Fibroblast of peridontal ligament (primary cell): ENCODE data around the gene PARN.

ENCODE experiments used
- DNase-seq: peaks from one replicate; pipeline ENCODE4 v3.0.0-alpha.2; 2010; ENCODE audit errors: extremely low read depth

Gene PARN

GRCh38 chr16:14499110-14499509 is 130.9 kb downstream of the PARN start:
- no peak for DNase-seq

GRCh38 chr16:14497245-14498082 is 132.6 kb downstream of the PARN start:
- no peak for DNase-seq

DNA sequence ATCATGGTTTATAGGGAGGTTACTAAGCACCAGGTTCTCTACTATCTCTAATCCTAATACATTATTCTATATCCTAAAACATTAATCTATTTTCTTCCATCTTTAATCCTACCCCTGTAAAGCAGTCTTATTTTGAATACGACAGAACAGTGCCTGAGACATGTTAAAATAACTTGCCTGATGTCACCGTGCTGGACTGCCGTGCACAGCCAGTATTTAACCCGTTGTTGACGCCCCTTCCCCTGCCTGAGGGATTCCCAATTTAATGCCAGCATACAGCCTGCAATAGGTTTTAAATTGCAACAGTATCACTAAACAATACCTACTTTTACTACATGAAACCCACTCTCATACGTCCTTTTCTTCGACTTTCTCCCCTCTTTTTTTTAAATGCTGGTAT is 133.3 kb downstream of the PARN start:
- DNase-seq: no peak

DNA sequence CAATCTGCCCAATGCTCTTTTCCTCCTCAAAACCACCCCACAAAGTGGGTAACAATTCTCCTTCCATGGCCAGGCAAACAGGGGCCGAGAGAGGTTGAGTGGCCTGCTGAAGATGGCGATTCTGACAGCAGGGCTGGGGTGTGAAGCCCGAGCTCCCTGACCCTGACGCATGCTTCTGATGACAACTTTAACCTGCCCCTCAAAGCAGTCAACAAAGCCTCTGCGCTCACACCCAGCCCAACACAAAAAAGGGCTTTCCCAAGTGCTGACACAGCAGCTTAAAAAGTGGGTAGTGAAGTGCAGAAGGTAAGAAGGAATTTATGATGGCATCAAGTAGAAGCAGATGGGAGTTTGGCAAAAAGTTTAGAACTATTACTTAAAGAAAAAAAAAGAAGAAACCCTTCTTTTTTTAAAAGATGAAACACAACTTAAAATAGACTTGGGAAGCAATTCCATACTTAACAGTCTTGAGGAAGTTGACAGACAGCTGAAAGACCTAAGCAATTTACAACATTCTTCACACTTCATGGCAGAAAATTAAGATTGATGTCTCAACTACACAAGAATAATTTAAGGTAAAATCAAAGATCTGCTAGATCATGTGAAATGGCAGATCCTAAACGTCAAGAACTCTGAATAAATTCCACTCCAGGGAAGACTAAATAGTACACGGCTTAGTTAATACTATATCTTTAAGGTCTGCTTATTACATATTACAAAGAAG is 133.9 kb downstream of the PARN start:
- no peak for DNase-seq

- DNase-seq: no peak
These were observed 134.6 kb downstream of the PARN start for GRCh38 chr16:14495213-14496046.

DNA sequence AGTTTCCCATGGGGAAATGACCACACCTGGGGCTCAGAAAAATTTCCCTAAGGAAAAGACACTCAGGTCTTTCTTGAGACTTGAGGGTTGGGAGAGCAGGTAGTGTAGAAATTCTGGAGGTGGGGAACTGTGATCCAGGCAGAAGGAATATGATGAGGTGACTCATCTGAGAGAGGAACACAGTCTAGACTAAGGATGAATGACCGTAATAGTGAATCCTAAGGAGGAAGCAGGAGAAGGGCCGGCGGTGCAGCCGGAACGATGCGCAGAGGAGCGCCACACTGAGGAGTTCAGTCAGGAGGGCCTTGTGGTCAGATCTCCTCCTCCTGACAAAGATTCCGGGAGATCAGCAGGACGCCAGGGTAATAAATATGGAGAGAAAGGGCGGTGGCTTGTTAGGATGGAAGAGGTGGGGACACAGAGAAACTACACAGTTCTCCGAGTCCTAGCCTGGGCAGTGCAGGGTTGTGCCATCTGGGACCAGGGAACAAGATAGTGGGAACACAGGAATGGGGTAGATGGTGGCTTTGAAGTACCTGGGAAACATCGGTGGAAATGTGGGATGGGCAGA is 135.6 kb downstream of the PARN start:
- DNase-seq: no peak

DNA sequence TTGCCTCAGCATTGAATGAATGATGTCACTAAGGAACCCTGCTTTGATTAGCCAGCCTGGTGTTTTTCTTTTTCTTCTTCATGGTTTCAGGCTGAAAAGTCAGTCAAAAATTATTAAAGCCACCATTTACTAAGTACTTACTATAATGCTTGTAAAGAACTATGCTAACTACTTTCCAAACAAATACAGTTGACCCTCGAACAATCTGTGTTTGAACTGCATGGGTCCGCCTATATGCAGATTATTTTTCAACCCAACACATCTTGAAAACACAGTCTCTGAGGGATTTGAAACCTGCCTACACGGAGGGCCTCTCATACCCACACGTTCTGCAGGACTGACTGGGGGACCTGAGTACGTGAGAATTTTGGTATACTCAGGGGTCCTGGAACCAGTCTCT is 136.3 kb downstream of the PARN start:
- no peak for DNase-seq

DNA sequence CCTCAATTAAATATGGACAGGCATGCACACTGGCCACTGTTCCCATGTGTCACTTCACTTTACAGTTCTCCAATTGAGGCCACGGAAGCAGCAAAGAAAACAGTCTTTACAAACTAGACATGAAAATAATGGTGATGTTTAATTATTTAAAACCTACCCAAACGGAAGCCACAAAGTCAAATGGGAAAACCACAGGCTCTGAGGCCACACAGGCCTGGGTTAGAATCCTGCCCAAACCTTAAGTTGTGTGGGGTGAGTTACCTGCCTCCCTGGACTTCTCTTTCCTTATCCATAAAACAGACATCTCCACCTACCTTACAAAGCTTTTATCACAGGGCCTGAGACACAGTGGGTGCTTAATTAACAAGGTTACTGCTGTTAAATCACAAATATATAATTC is 137.4 kb downstream of the PARN start:
- DNase-seq: no peak

DNA sequence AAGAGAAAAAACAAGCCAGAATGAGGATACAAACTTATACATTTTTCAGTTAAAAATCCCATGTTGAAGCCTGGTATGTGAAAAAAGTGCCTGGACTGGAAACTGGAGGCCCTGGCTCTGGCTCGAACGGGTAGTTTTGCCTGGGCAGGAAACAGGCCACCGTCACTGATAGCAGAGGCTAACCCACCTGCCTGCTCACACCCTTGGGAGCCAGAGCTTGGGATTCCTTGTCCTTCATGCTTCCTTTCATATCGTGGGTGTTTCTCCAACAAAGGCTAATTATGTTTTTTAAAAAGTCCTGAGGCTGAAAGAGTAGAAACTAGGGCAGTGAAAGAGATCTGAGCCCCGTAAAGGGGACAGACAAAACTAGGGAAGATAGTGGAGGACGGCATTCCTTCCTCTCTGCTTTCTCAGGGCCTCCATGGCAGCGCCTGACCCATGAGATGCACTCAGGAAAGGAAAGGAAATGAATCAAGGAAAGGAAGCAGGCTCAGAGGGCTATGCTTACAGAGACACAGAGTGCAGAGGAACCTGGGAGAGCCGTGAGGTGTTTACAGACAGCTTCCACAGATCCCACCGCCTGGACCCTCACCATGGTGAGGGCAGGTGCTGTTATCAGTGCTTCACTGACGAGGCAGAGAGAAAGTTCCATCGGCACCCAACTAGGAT is 138.1 kb downstream of the PARN start:
- no peak for DNase-seq

DNA sequence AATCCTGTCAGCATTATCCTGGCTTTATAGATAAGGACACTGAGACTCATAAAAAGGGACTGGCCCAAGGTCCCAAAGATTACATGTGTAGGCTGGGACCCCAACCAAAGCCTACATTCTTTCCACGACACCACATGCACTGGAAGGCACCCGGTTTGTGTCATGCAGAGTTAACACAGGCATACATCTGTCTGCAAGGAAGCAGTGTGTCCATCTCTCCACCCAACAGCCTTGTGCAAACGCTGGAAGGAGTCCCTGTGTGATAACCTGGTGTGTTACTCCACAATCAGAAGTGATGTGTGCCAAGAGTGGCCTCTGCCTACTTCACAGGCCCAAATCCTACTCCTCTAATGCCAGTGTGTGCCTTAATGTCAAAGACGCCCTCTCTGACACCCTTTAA is 139.8 kb downstream of the PARN start:
- DNase-seq: no peak

DNA sequence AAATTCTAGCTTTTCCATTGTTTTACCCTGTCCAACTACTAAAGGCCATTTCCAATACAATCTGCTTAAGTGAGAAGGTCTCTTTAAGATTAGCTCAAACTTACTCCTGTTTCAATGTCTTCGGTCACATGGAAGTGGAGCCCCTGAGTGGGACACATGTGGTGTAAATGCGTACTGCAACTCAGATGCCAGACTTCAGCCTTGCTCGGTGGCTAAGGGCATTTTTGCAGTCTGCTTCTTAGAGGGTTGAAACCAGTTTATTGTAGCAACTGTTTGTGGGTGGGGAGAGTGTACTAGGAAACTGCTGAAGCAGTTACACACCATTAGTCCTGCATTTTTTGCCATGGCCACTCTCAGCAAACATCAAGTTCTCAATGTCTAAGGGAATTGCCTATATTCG is 140.6 kb downstream of the PARN start:
- peak; percentile 30 for DNase-seq

- no peak for DNase-seq
These were observed 142.5 kb downstream of the PARN start for GRCh38 chr16:14487579-14487978.

DNA sequence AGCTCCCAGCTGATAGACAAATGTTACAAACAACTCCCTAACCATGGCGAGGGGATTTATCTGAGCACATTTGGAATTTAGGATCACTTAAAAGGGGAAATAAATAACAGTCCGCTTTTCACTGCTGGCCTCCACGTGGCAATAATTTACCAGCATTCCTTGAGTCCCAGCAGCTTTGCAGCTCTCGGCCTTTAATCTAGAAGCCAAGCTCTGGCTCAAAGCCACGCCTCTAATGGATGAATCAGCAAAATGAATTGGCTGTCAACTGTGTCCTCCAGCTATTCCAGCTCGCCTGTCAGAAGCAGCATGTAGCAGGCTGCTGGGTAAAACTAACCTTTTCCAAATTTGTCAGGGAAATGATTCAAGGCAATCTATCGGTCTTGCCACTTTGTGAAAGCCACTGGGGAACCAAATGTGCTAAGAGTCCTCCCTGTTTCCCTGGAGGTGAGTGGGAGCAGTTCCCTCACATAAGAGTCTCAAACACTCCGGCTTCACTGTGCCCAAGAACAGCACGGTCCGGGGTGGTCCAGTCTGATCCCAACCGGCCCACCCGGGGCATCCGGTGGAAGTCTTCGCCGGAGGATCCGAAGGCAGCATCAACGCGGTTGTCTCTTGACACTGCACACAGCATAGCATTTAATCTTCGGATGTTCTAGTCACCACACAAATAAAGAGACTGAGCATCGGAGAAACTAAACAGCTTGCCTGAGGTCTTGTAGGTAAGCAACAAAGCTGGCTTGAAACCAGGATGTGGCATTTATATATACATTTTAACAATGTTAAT is 143.3 kb downstream of the PARN start:
- DNase-seq: peak; percentile 97

GRCh38 chr16:14485811-14486519 is 144.1 kb downstream of the PARN start:
- DNase-seq: no peak

- DNase-seq: peak; percentile 23
These were observed 144.9 kb downstream of the PARN start for GRCh38 chr16:14485121-14485551.

DNA sequence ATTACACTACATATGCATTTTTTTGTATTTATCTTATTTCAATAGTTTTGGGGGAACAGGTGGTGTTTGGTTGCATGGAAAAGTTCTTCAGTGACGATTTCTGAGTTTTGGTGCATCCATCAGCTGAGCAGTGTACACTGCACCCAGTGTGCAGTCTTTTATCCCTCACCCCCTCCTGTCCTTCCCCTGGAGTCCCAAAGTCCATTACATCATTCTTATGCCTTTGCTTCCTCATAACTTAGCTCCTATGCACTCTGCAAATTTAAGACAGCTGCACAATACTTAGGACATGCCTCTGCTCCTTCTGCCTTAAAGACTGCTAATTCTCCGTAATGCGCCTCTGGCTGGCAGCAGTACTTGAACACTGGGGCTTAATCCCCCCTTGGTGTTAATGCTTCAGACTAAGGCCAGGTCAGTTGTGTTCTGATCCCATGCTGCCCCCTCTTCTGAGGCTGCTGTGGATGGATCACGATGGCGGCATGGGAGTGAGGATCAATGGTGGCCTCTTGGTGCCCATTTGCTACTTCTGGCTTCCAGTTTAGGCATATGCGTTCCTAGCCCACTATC is 146.2 kb downstream of the PARN start:
- no peak for DNase-seq

DNA sequence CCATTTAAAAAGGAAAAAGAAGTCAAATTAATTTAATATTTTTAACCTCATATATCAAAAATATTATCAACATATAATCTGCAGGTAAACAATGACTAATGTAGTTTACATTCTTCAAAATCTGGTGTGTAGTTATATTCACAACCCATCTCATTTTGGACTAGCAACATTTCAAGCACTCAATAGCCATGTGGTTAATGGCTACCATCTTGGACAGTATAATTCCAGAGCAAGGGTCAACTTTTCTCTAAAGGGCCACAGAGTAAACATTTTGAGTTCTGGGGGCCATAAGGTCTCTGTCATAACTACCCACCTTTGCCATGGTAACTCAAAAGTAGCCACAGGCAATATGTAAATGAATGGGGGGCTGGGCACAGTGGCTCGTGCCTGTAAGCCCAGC is 153.9 kb downstream of the PARN start:
- DNase-seq: no peak

- no peak for DNase-seq
These were observed 154.5 kb downstream of the PARN start for GRCh38 chr16:14475370-14476139.

DNA sequence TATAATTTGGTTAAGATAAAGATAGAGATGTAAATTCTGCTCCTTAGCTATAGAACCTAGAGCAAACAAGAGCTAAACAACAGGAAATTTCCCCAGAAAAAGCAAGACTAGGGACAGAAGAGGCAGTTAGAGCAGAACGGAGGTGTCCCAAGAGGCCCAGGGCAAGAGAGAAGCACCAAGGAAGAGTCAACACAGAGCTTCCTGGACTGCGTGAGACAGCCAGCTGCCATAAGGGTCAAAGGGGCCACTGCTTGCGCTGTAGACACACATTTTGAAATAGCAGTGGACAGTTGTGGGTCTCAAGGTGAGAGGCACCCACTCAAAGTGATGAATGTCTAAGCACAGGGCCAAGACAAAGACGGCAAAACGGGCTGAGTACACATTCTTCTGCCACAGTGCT is 156.6 kb downstream of the PARN start:
- DNase-seq: no peak
